Measurements from ENCODE around the gene DAPK3.

DAPK3 gene

GRCh38 chr19:4014541-4015491, 43.9 kb upstream of the DAPK3 start:
- ATAC-seq: peak; percentile 27; the same call in 2 of the 3 replicates

GRCh38 chr19:4013886-4014540, 43.1 kb upstream of the DAPK3 start:
- no peak for TF ChIP-seq ZFP3 (CRISPR knock-in tag; IDR thresholded peaks at IDR 0.05)
- no peak for TF ChIP-seq RARB (CRISPR knock-in tag; IDR thresholded peaks at IDR 0.05)
- TF ChIP-seq PPARA (CRISPR knock-in tag; IDR thresholded peaks at IDR 0.05; ENCODE audit: borderline replicate concordance): no peak
- no peak for TF ChIP-seq BACH2 (CRISPR knock-in tag; IDR thresholded peaks at IDR 0.05; ENCODE audit: borderline replicate concordance)
- no peak for TF ChIP-seq GLIS3 (CRISPR knock-in tag; IDR thresholded peaks at IDR 0.05)
- TF ChIP-seq ESRRG (CRISPR knock-in tag; IDR thresholded peaks at IDR 0.05): no peak
- TF ChIP-seq ISL1 (CRISPR knock-in tag; IDR thresholded peaks at IDR 0.05): no peak
- TF ChIP-seq SNAI2 (CRISPR knock-in tag; IDR thresholded peaks at IDR 0.05): no peak
- TF ChIP-seq CREB5 (CRISPR knock-in tag; IDR thresholded peaks at IDR 0.05; ENCODE audit: low read depth): no peak
- no peak for TF ChIP-seq ZFP30 (CRISPR knock-in tag; IDR thresholded peaks at IDR 0.05)
- TF ChIP-seq ZNF8 (CRISPR knock-in tag; IDR thresholded peaks at IDR 0.05): no peak
- TF ChIP-seq, protein P1, sequence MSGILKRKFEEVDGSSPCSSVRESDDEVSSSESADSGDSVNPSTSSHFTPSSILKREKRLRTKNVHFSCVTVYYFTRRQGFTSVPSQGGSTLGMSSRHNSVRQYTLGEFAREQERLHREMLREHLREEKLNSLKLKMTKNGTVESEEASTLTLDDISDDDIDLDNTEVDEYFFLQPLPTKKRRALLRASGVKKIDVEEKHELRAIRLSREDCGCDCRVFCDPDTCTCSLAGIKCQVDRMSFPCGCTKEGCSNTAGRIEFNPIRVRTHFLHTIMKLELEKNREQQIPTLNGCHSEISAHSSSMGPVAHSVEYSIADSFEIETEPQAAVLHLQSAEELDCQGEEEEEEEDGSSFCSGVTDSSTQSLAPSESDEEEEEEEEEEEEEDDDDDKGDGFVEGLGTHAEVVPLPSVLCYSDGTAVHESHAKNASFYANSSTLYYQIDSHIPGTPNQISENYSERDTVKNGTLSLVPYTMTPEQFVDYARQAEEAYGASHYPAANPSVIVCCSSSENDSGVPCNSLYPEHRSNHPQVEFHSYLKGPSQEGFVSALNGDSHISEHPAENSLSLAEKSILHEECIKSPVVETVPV (CRISPR knock-in tag; IDR thresholded peaks at IDR 0.05): no peak
- no peak for TF ChIP-seq PATZ1 (CRISPR knock-in tag; IDR thresholded peaks at IDR 0.05; ENCODE audit: borderline replicate concordance)
- TF ChIP-seq ZNF565 (CRISPR knock-in tag; conservative IDR thresholded peaks at IDR 0.05; ENCODE audit: low read depth): no peak
- no peak for TF ChIP-seq TOX (CRISPR knock-in tag; IDR thresholded peaks at IDR 0.05; ENCODE audit: borderline replicate concordance)
- TF ChIP-seq OSR1 (CRISPR knock-in tag; IDR thresholded peaks at IDR 0.05): no peak
- no peak for TF ChIP-seq CSDC2 (CRISPR knock-in tag; IDR thresholded peaks at IDR 0.05)
- TF ChIP-seq, protein P2, sequence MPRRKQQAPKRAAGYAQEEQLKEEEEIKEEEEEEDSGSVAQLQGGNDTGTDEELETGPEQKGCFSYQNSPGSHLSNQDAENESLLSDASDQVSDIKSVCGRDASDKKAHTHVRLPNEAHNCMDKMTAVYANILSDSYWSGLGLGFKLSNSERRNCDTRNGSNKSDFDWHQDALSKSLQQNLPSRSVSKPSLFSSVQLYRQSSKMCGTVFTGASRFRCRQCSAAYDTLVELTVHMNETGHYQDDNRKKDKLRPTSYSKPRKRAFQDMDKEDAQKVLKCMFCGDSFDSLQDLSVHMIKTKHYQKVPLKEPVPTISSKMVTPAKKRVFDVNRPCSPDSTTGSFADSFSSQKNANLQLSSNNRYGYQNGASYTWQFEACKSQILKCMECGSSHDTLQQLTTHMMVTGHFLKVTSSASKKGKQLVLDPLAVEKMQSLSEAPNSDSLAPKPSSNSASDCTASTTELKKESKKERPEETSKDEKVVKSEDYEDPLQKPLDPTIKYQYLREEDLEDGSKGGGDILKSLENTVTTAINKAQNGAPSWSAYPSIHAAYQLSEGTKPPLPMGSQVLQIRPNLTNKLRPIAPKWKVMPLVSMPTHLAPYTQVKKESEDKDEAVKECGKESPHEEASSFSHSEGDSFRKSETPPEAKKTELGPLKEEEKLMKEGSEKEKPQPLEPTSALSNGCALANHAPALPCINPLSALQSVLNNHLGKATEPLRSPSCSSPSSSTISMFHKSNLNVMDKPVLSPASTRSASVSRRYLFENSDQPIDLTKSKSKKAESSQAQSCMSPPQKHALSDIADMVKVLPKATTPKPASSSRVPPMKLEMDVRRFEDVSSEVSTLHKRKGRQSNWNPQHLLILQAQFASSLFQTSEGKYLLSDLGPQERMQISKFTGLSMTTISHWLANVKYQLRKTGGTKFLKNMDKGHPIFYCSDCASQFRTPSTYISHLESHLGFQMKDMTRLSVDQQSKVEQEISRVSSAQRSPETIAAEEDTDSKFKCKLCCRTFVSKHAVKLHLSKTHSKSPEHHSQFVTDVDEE (CRISPR knock-in tag; IDR thresholded peaks at IDR 0.05): no peak
- no peak for TF ChIP-seq ZNF70 (CRISPR knock-in tag; IDR thresholded peaks at IDR 0.05)
- TF ChIP-seq ZC3H10 (CRISPR knock-in tag; IDR thresholded peaks at IDR 0.05): no peak
- ATAC-seq: no peak

More at GRCh38 chr19:4014541-4015491, 43.9 kb upstream of the DAPK3 start:
- TF ChIP-seq ARNTL (CRISPR knock-in tag; IDR thresholded peaks at IDR 0.05; ENCODE audit: borderline replicate concordance, low read depth) (no peak), TCF4 (CRISPR knock-in tag; IDR thresholded peaks at IDR 0.05; ENCODE audit: borderline replicate concordance) (no peak), ESRRG (CRISPR knock-in tag; IDR thresholded peaks at IDR 0.05) (no peak), RARB (CRISPR knock-in tag; IDR thresholded peaks at IDR 0.05) (no peak), TOX (CRISPR knock-in tag; IDR thresholded peaks at IDR 0.05; ENCODE audit: borderline replicate concordance) (no peak), ZC3H10 (CRISPR knock-in tag; IDR thresholded peaks at IDR 0.05) (no peak)
